Testis (tissue), 2 donors: Measurements from ENCODE around the gene CPLX3.

Experiments
- POLR2A ChIP-seq: fragments of 450-650 bp; IDR thresholded peaks from one replicate; pipeline ENCODE4 v1.6.1; 2017; ENCODE audit warnings: antibody characterized with exemption, mild to moderate bottlenecking, moderate library complexity
- TF ChIP-seq, protein P1 (sequence below), 3 experiments: fragments of 450-650 bp in 2 of 3; fragments of 200-600 bp in 1 of 3; sonication (generic) in 1 of 3; IDR thresholded peaks; one replicate each; pipeline ENCODE4 v1.5.1; 2016 to 2019; ENCODE audit warnings: antibody characterized with exemption in 3 of 3, mild to moderate bottlenecking in 2 of 3, moderate library complexity in 1 of 3

DNA sequence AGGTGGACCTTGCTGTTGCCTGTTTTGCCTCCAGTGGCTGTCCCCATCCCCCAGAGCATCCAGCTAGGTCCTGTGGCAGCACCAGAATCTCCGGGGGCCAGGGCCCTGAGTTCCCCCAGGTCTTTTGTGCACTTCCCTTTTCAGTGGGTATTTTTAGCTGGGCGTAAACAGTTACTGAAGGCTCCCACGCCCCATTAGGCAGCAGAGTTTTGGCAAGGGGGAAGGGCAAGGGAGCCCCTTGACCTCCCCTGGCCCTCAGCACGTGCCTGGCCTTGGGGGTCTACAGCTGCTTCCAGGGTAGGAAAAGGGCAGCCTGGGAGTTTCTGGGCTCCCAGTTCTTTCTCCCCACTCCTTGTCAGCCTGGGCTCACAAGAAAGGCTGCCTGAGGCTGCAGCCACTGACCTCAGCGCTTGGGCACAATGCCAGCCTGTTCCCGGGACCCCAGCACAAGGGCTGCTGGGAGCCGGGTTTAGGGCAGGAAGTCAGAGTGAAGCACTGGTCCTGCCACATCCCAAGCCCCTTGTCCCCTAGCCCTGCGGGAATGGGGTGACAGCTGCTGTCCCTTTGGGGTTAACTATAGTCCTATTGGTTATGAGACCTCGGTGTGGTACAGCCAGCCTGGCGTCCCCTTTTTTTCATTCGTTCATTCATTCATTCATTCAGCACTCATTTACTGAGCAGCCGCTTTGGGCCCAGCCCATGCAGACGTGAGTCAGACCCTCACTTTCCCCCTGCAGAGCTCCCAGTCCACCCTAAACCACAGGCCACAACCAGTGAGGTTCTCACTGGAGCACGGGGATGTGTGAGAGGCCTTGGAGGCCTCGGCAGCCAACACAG, 36.1 kb upstream of the CPLX3 start:
- TF ChIP-seq, protein P1, sequence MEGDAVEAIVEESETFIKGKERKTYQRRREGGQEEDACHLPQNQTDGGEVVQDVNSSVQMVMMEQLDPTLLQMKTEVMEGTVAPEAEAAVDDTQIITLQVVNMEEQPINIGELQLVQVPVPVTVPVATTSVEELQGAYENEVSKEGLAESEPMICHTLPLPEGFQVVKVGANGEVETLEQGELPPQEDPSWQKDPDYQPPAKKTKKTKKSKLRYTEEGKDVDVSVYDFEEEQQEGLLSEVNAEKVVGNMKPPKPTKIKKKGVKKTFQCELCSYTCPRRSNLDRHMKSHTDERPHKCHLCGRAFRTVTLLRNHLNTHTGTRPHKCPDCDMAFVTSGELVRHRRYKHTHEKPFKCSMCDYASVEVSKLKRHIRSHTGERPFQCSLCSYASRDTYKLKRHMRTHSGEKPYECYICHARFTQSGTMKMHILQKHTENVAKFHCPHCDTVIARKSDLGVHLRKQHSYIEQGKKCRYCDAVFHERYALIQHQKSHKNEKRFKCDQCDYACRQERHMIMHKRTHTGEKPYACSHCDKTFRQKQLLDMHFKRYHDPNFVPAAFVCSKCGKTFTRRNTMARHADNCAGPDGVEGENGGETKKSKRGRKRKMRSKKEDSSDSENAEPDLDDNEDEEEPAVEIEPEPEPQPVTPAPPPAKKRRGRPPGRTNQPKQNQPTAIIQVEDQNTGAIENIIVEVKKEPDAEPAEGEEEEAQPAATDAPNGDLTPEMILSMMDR (IDR thresholded peaks at IDR 0.05), result no peak
- no peak for TF ChIP-seq POLR2A
